8988T (cell line): ENCODE results near the gene ZDHHC13.
"Not testable (repeated sequence)": the region's sequence is repeated elsewhere in the genome, so short reads cannot be mapped to it uniquely, and the experiment has no call there.

Source experiments
- DNase-seq: peaks from one replicate; pipeline ENCODE4 v3.0.0; 2011

The ZDHHC13 gene

GRCh38 chr11:19100885-19101284, 16.1 kb upstream of the ZDHHC13 start:
- DNase-seq: no peak

- no peak for DNase-seq
Observed at GRCh38 chr11:19101796-19102520, 15.0 kb upstream of the ZDHHC13 start.

GRCh38 chr11:19102521-19102900, 14.5 kb upstream of the ZDHHC13 start:
- no peak for DNase-seq

GRCh38 chr11:19105011-19105410, 12.0 kb upstream of the ZDHHC13 start:
- DNase-seq: no peak

- DNase-seq: no peak
Observed at GRCh38 chr11:19107125-19107524, 9.8 kb upstream of the ZDHHC13 start.

- no peak for DNase-seq
Observed at GRCh38 chr11:19110295-19110694, 6.7 kb upstream of the ZDHHC13 start.

GRCh38 chr11:19111809-19112208, 5.2 kb upstream of the ZDHHC13 start:
- DNase-seq: no peak

GRCh38 chr11:19116276-19116970, 545 bp upstream of the ZDHHC13 start:
- DNase-seq: no peak

- no peak for DNase-seq
Observed at GRCh38 chr11:19117760-19118097, 761 bp downstream of the ZDHHC13 start.

- no peak for DNase-seq
Observed at GRCh38 chr11:19121646-19122045, 4.7 kb downstream of the ZDHHC13 start.

- DNase-seq: no peak
Observed at GRCh38 chr11:19122960-19123615, 6.1 kb downstream of the ZDHHC13 start.

GRCh38 chr11:19126562-19127325, 9.8 kb downstream of the ZDHHC13 start:
- not testable (repeated sequence) for DNase-seq

- no peak for DNase-seq
Observed at GRCh38 chr11:19134004-19134403, 17.0 kb downstream of the ZDHHC13 start.

- DNase-seq: not testable (repeated sequence)
Observed at GRCh38 chr11:19136884-19137283, 19.9 kb downstream of the ZDHHC13 start.

GRCh38 chr11:19145319-19145718, 28.4 kb downstream of the ZDHHC13 start:
- no peak for DNase-seq

- no peak for DNase-seq
Observed at GRCh38 chr11:19156892-19157291, 39.9 kb downstream of the ZDHHC13 start.

GRCh38 chr11:19160847-19161246, 43.9 kb downstream of the ZDHHC13 start:
- DNase-seq: no peak

- DNase-seq: no peak
Observed at GRCh38 chr11:19161651-19162050, 44.7 kb downstream of the ZDHHC13 start.

GRCh38 chr11:19162951-19163505, 46.1 kb downstream of the ZDHHC13 start:
- DNase-seq: no peak

- DNase-seq: no peak
Observed at GRCh38 chr11:19163617-19164016, 46.6 kb downstream of the ZDHHC13 start.

- DNase-seq: no peak
Observed at GRCh38 chr11:19164230-19164855, 47.4 kb downstream of the ZDHHC13 start.

- no peak for DNase-seq
Observed at GRCh38 chr11:19164881-19165280, 47.9 kb downstream of the ZDHHC13 start.

- no peak for DNase-seq
Observed at GRCh38 chr11:19168090-19168489, 51.1 kb downstream of the ZDHHC13 start.
